Stimulated activated CD8-positive, alpha-beta memory T cell treated with anti-CD3 and anti-CD28 coated beads, Interleukin-4, amount 100 ng/mL, for 4 hours (primary cell): ENCODE results near the gene SMYD3.
"Not testable (repeated sequence)": the region's sequence is repeated elsewhere in the genome, so short reads cannot be mapped to it uniquely, and the experiment has no call there.

Source experiments
- DNase-seq, 2 donors: peaks; one replicate each; pipeline ENCODE4 v3.0.0-alpha.2; 2020; ENCODE audit warnings: low read depth in 2 of 2, low spot score in 1 of 2

The SMYD3 gene

GRCh38 chr1:245858022-245858721 is 648.9 kb downstream of the SMYD3 start:
- no peak for DNase-seq

DNA sequence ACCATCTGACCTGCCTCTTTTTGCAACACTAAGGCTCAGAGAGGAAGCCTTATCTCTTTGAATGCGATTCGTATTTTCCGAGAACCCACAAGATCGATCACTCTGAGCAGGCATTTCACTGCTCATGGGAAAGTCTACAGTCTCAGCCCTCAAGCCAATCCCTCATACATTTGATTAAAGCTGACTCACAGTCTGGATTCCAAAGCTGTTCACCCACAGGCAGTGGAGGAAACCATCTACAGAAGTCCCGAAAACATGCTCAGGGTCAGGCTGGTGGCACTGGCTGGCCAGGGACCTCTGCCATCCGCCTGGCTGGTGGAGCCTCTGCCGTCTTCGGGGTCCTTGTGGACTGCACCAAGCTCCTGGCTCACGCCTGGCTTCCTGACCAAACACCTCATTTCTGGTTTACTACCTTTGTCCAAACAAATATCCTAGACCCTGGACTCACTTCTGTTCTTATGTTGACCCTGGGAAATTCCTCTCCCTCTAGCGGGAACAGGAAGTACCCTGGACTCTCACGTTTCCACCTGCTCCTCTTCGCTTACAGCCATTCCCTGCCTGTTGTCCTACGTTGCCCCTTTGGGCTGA is 650.0 kb downstream of the SMYD3 start:
- no peak for DNase-seq

DNA sequence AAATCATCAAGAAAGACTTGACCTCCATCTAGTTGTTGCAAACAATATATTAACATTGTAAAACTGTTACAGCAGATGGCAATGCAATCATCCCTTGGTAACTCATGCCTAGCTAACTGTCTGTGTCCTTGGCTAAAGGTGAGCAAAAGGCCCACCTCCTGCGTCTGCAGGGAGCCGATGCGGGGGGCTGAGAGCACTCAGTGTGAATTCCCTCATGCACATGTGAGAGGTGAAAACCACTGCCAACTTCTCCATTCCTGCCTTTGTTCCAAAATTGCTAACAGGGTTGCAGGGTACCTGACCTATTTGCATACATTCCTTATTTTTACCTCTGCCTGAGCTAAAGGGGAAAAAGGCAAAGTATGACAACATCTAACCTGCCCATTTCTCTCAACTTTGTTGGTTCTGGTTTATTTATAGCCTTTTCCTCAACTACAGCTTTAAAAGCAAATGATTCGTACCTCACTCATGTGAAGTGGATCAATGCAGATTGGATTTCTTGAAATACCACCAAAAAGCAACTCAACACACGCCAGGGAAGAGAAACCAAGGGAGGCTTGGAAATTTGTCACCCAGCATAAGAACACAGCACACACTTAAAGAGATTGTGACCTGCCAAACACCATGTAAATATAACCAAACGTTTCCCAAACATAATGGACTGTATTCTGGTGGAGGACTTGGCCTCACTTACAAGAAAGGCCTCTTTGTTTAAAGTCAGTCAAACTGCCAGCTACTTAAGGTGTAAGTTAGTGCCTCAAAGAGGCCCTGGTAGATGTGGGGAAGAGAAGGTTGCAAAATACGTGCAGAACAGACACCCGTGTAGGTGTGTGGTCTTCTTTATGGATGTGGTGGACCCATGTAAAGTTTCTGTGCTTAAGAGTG is 651.0 kb downstream of the SMYD3 start:
- no peak for DNase-seq

- DNase-seq: no peak
These were observed 653.8 kb downstream of the SMYD3 start for GRCh38 chr1:245853291-245853690.

- DNase-seq: no peak
These were observed 664.0 kb downstream of the SMYD3 start for GRCh38 chr1:245843101-245843500.

GRCh38 chr1:245842106-245842505 is 665.0 kb downstream of the SMYD3 start:
- DNase-seq: no peak

GRCh38 chr1:245840971-245841370 is 666.1 kb downstream of the SMYD3 start:
- DNase-seq: no peak

DNA sequence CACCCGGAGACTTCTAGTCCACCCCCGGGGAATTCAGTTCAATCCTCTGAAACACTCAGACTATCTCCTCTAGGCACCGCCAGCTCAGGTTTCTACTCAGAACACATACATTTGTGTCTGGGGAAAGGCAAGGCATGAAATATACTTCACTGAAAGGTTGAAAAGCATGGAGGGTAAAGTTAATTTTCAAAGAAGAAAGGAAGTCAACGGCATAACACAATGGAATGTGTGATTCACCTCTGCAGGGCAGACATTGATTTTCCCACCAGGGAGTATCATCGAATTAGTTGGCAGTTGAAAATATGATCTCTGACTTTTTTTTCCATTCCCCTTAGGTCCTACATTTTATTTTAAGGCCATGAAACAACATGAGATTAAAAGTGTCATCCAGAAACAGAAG is 669.4 kb downstream of the SMYD3 start:
- DNase-seq: no peak

- no peak for DNase-seq
These were observed 671.7 kb downstream of the SMYD3 start for GRCh38 chr1:245835386-245835785.

- DNase-seq: no peak
These were observed 673.1 kb downstream of the SMYD3 start for GRCh38 chr1:245834002-245834401.

- DNase-seq: no peak
These were observed 674.1 kb downstream of the SMYD3 start for GRCh38 chr1:245832771-245833527.

GRCh38 chr1:245831518-245831917 is 675.6 kb downstream of the SMYD3 start:
- no peak for DNase-seq

GRCh38 chr1:245829826-245830225 is 677.3 kb downstream of the SMYD3 start:
- DNase-seq: no peak

GRCh38 chr1:245829194-245829593 is 677.9 kb downstream of the SMYD3 start:
- DNase-seq: no peak

DNA sequence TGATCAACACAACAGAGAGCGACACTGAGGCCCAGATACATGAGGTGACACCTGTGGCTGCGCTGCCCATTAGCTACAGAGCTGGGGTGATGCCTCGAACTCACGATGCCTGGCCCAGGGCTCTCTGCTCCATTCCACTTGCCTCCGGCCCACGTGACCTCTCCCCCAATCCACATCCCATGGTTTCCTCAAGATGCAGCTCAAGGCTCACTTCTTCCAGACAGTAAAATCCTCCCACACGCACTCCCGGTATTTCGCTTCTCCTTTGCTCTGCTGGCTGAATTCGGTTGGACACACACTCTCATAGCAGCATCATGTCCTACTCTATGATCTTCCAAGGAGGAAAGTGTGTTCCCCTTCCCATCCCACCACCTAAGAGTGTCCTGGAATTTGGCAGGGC is 679.8 kb downstream of the SMYD3 start:
- no peak for DNase-seq

DNA sequence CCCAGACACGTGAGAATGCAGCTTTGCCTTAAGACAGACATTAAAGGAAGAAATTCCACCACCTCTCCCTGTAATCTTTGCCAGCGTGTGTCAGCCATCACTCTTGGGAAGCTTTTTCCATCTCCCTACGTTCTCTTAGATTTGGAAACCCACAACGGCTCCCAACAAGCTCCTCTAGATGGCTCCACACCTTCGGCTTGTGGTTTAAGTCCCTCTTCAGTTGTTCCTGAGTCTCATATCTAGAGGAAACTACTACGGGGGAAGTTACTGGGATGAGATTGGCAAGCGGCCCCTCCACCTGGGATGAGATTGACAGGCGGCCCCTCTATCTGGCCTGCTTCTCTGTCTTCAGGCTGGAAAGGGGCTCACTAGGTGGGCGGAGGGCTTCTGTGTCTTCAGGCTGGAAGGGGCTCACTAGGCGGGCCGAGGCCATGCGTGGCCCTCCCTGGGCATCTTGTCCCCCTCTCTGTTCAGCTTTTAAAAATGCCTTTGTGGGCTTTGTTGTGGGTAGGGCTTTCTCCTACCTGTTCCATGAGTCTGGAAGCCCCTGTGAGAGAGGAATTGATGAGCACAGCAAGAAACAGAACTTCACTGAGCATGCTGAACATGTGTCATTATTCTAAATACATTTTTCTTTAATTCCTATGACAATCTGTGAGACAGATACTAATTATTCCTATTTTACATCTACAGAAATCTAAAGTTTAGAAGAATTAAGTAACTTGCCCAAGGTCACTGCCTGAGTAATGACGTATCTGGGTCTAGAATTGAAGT is 681.8 kb downstream of the SMYD3 start:
- no peak for DNase-seq

DNA sequence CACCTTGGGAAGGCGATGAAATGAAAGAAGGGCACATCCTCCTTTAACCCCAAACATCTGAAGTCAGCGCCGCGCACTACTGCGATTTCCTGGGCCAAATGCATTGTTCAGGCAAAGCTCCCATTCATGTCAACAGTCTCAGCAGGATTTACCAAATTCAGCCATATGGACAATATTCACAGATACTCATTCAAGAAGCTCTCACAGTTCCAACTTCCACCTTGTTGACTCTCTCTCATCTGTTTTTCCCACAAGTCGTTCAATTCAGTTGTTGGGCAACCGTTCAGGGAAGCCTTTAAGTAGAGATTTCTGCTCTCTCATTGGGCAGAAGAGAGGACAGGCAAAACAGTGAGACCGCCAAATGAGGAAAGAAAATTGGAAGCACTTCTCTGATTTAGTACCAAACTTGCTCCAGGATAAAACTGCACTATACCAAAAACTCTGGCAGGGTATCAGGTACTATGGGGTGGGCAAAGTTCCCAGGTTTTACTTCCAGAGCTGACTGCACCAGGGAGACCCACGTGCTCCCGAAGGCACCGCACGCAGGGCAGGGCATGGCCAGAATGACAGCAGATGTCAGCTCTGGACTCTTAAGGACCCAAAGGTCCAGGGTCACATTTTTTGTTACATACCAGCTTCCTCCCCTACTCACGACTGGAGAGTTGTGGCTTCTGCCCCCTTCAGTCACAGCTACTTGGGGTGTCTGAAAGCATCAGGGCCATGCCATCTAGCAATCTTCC is 683.5 kb downstream of the SMYD3 start:
- no peak for DNase-seq

DNA sequence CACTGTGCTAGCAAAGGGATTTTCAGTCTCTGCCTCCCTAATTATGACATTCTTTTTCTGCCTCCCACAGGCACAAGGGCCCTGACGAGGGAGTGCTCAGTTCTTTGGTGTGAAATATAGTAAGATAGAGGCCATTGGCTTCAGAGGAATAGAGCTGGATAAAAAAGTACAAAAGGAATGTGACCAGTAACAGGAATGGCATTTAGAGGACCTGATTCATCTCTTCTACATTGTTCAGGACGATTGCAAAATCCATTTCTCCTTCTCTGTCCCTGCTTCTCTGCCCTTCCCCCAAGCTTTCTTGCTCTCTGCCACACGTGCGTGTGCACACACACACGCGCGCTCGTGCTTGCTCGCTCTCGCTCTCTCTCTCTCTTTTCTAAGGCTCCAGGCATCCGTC is 684.1 kb downstream of the SMYD3 start:
- no peak for DNase-seq

DNA sequence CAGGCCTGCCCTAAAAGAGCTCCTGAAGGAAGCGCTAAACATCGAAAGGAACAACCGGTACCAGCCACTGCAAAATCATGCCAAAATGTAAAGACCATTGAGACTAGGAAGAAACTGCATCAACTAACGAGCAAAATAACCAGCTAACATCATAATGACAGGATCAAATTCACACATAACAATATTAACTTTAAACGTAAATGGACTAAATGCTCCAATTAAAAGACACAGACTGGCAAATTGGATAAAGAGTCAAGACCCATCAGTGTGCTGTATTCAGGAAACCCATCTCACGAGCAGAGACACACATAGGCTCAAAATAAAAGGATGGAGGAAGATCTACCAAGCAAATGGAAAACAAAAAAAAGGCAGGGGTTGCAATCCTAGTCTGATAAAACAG is 688.7 kb downstream of the SMYD3 start:
- DNase-seq: not testable (repeated sequence)

DNA sequence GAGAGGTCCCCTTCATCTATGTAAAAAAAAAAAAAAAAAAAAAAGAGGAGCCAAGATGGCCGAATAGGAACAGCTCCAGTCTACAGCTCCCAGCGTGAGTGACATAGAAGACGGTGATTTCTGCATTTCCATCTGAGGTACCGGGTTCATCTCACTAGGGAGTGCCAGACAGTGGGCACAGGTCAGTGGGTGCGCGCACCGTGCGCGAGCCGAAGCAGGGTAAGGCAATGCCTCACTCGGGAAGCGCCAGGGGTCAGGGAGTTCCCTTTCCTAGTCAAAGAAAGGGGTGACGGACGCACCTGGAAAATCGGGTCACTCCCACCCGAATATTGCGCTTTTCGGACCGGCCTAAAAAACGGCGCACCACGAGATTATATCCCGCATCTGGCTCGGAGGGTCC is 690.6 kb downstream of the SMYD3 start:
- not testable (repeated sequence) for DNase-seq
